Measurements from ENCODE around the gene TRRAP.

DNA sequence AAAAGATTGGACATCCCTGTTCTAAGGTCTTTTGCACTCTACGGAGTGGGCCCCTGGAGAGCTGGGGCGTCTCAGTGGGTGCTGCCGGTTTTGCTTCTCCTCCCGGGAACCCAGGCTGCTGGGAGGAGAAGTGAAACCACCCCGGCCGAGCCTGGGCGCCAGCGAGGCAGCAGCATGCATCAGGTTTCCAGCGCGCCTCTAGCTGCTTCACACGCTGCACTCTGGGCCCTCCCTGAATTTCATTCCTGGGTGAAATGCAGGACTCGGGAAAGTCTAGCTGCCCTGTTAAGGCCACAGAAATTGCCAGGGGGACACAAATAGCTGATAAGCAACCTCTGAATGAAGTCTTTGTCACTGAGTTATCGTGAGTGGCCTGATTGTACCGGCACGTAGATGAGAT, 127.4 kb downstream of the TRRAP start:
- TF ChIP-seq, protein P1, sequence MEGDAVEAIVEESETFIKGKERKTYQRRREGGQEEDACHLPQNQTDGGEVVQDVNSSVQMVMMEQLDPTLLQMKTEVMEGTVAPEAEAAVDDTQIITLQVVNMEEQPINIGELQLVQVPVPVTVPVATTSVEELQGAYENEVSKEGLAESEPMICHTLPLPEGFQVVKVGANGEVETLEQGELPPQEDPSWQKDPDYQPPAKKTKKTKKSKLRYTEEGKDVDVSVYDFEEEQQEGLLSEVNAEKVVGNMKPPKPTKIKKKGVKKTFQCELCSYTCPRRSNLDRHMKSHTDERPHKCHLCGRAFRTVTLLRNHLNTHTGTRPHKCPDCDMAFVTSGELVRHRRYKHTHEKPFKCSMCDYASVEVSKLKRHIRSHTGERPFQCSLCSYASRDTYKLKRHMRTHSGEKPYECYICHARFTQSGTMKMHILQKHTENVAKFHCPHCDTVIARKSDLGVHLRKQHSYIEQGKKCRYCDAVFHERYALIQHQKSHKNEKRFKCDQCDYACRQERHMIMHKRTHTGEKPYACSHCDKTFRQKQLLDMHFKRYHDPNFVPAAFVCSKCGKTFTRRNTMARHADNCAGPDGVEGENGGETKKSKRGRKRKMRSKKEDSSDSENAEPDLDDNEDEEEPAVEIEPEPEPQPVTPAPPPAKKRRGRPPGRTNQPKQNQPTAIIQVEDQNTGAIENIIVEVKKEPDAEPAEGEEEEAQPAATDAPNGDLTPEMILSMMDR (IDR thresholded peaks at IDR 0.05), result no peak
- TF ChIP-seq POLR2A (IDR thresholded peaks at IDR 0.05), result no peak

All from body of pancreas (tissue), 4 donors.